ENCODE measurements around the gene RNASEH1. TPM values are rescaled to one million over a fixed set of nuclear protein-coding genes. Genes with fewer than 3 reads are reported as not detected.

RNASEH1 gene
- total and polyA plus RNA-seq, 2 of the 4 experiments (the other 2 are of a cell fraction) = 23.5 to 23.7 TPM

DNA sequence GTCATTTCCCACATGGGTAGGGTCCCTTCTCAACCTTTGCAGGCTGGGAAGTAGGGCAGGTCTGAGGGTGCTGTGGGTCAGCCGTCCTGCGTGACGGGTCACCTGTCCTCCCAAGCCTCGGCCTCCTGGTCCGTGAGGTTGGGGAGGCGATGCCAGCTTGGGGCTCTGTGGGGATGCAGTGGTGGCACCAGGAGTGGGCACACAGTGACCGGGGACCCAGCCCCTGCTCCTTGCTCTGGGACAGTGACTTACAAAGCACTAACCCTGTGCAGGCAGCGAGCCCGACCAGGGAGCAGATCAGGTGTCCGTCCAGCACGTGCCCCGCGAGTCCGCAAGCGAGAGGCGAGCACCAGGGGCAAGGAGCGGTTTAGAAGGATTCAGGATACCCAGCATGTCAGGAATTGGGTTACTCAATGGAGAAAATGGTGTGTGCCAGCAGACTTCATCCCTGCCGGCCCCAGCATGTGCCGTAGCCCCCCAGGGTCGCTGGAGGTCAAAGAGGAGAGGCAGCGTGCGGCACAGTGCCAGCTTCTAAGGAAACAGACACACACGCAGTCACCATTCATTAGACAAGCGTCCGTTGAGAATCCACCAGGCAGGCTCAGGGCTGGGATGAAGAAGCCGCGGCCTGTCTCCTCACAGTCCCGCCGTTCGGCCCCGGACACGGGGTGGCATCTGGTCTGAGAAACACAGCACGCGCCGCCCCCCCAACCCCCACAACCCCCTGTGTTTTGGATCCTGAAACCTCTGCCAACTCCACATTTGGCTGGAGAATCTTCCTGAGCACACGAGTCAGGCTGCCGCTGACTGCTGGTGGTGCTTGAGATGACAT is 48.5 kb upstream of the RNASEH1 start:
- H2BK120ac ChIP-seq (ENCODE audit: low read depth, low read length) = no peak overlapping the region
- no peak overlapping the region for H3K56ac ChIP-seq (ENCODE audit: extremely low read depth, insufficient read depth, low read length)
- peak overlapping the region; percentile 26 for H2AFZ ChIP-seq (replicated peaks; ENCODE audit: low read length, poor library complexity)
- no peak overlapping the region; the same call in 1 of the 2 replicates for H2AK5ac ChIP-seq (ENCODE audit: low read depth, low read length)
- no peak overlapping the region for H3K9ac ChIP-seq (ENCODE audit: low read depth, low read length)
- no peaks in the 10 kb centered on the region for H3K9me3 ChIP-seq (ENCODE audit: control insufficient read depth, insufficient read depth, low read length)
- peaks cover 1% of the 10 kb centered on the region; the same call in 1 of the 2 replicates for H3K4me1 ChIP-seq (ENCODE audit: control insufficient read depth, insufficient read depth, low read length)
- POLR2A ChIA-PET (ENCODE audit: unreplicated experiment) = no interaction called here
- in situ Hi-C loops (cut with MboI; ENCODE audit: low sequenced_read_pairs) = no loop called here
- H4K8ac ChIP-seq (ENCODE audit: low read depth in 2 of 2, low read length in 2 of 2) = no peak overlapping the region
- H3K27me3 ChIP-seq (ENCODE audit: control insufficient read depth, insufficient read depth, low read length) = peaks cover 7% of the 10 kb centered on the region; the same call in 1 of the 2 replicates
- no peaks in the 10 kb centered on the region for H3K79me1 ChIP-seq (ENCODE audit: low read depth in 1 of 2, low read length in 2 of 2)
- H3K9me1 ChIP-seq (ENCODE audit: insufficient read depth, low read length) = no peaks in the 10 kb centered on the region
- CTCF ChIA-PET = no interaction called here
- H3K27ac ChIP-seq (ENCODE audit: insufficient read depth, low read length) = no peak overlapping the region
- H4K20me1 ChIP-seq (ENCODE audit: insufficient read depth, low read length) = no peaks in the 10 kb centered on the region
- WGBS, 2 experiments (ENCODE audit: extremely low coverage in 2 of 2, insufficient read length in 1 of 2) = 90% methylated on average over 14 of the region's 37 CpGs; no CpG with 5 or more reads in 1 of the 2 experiments
- H4K5ac ChIP-seq (ENCODE audit: low read depth, low read length) = no peak overlapping the region
- no peak overlapping the region for H2BK5ac ChIP-seq (ENCODE audit: low read depth, low read length, poor library complexity, severe bottlenecking)
- intact Hi-C loops (cut with micrococcal nuclease) = no loop called here
- no peak overlapping the region for H3K18ac ChIP-seq (ENCODE audit: low read depth, low read length)
- no peak overlapping the region for H3K4me2 ChIP-seq (ENCODE audit: low read depth, low read length)
- H2BK20ac ChIP-seq (ENCODE audit: low read depth, low read length) = no peak overlapping the region
- H3K14ac ChIP-seq (replicated peaks; ENCODE audit: low read depth, low read length) = no peak overlapping the region
- H3K4me3 ChIP-seq (ENCODE audit: insufficient read depth, low read depth, low read length) = no peak overlapping the region
- dilution Hi-C loops (cut with HindIII; ENCODE audit: low sequenced_read_pairs, unreplicated experiment) = no loop called here
- no peak overlapping the region for H4K91ac ChIP-seq (ENCODE audit: insufficient read depth, low read depth, low read length)
- DNase-seq (no peak), ATAC-seq (ENCODE audit: low read depth) (no peak; the same call in 1 of the 2 replicates)
- H3K23ac ChIP-seq (ENCODE audit: low read depth, low read length) = no peak overlapping the region
- no peak overlapping the region for H2AK9ac ChIP-seq (replicated peaks; ENCODE audit: low read depth, low read length, poor library complexity)
- no TSS peak for BruUV-seq (replicated peaks)
- no peak overlapping the region for H3K4ac ChIP-seq (ENCODE audit: low read depth, low read length)
- no peak overlapping the region for H2BK15ac ChIP-seq (ENCODE audit: low read depth, low read length)
- H3K36me3 ChIP-seq (ENCODE audit: control insufficient read depth, insufficient read depth, low read length) = no peaks in the 10 kb centered on the region
- TF ChIP-seq RCOR1 (IDR thresholded peaks at IDR 0.05; ENCODE audit: insufficient replicate concordance, low read length) = no peak
- TF ChIP-seq BHLHE40 (IDR thresholded peaks at IDR 0.05; ENCODE audit: low read depth, low read length) = no peak
- TF ChIP-seq, protein P1, sequence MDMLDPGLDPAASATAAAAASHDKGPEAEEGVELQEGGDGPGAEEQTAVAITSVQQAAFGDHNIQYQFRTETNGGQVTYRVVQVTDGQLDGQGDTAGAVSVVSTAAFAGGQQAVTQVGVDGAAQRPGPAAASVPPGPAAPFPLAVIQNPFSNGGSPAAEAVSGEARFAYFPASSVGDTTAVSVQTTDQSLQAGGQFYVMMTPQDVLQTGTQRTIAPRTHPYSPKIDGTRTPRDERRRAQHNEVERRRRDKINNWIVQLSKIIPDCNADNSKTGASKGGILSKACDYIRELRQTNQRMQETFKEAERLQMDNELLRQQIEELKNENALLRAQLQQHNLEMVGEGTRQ (IDR thresholded peaks at IDR 0.05; ENCODE audit: low read depth, low read length) = no peak
- no peak for TF ChIP-seq CHD1 (IDR thresholded peaks at IDR 0.05; ENCODE audit: low read depth, low read length)
- TF ChIP-seq, protein P2, sequence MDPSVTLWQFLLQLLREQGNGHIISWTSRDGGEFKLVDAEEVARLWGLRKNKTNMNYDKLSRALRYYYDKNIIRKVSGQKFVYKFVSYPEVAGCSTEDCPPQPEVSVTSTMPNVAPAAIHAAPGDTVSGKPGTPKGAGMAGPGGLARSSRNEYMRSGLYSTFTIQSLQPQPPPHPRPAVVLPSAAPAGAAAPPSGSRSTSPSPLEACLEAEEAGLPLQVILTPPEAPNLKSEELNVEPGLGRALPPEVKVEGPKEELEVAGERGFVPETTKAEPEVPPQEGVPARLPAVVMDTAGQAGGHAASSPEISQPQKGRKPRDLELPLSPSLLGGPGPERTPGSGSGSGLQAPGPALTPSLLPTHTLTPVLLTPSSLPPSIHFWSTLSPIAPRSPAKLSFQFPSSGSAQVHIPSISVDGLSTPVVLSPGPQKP (IDR thresholded peaks at IDR 0.05; ENCODE audit: borderline replicate concordance, low read depth, low read length) = no peak
- no peak for TF ChIP-seq MAZ (IDR thresholded peaks at IDR 0.05; ENCODE audit: borderline replicate concordance, low read depth, low read length)
- TF ChIP-seq SMC3 (IDR thresholded peaks at IDR 0.05; ENCODE audit: low read depth, low read length) = no peak
- TF ChIP-seq CEBPB (IDR thresholded peaks at IDR 0.05; ENCODE audit: low read depth, low read length) = no peak
- no peak for TF ChIP-seq MAFK (IDR thresholded peaks at IDR 0.05; ENCODE audit: low read depth, low read length)
- TF ChIP-seq NFE2L2 (IDR thresholded peaks at IDR 0.05; ENCODE audit: low read depth, low read length) = no peak
- no peak for TF ChIP-seq RAD21 (IDR thresholded peaks at IDR 0.05; ENCODE audit: low read length)
- TF ChIP-seq POLR2A (IDR thresholded peaks at IDR 0.05; ENCODE audit: low read depth, low read length) = no peak
- TF ChIP-seq MXI1 (IDR thresholded peaks at IDR 0.05; ENCODE audit: borderline replicate concordance, low read depth, low read length) = no peak
- TF ChIP-seq FOS (IDR thresholded peaks at IDR 0.05; ENCODE audit: low read depth, low read length) = no peak
- TF ChIP-seq, protein P3, sequence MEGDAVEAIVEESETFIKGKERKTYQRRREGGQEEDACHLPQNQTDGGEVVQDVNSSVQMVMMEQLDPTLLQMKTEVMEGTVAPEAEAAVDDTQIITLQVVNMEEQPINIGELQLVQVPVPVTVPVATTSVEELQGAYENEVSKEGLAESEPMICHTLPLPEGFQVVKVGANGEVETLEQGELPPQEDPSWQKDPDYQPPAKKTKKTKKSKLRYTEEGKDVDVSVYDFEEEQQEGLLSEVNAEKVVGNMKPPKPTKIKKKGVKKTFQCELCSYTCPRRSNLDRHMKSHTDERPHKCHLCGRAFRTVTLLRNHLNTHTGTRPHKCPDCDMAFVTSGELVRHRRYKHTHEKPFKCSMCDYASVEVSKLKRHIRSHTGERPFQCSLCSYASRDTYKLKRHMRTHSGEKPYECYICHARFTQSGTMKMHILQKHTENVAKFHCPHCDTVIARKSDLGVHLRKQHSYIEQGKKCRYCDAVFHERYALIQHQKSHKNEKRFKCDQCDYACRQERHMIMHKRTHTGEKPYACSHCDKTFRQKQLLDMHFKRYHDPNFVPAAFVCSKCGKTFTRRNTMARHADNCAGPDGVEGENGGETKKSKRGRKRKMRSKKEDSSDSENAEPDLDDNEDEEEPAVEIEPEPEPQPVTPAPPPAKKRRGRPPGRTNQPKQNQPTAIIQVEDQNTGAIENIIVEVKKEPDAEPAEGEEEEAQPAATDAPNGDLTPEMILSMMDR (conservative IDR thresholded peaks at IDR 0.05; ENCODE audit: low read depth, low read length) = no peak
